Activated naive CD8-positive, alpha-beta T cell (primary cell): ENCODE results near the gene CHST5.
"Not testable (repeated sequence)": the region's sequence is repeated elsewhere in the genome, so short reads cannot be mapped to it uniquely, and the experiment has no call there.

Source experiments
- H3K27ac Mint-ChIP-seq: one replicate; pipeline ENCODE4 v1.8.0; 2021; ENCODE audit warnings: mixed read lengths
- H3K27me3 Mint-ChIP-seq: one replicate; pipeline ENCODE4 v1.8.0; 2021; ENCODE audit warnings: mixed read lengths
- H3K36me3 Mint-ChIP-seq: one replicate; pipeline ENCODE4 v1.8.0; 2021; ENCODE audit warnings: mixed read lengths
- H3K4me1 Mint-ChIP-seq: one replicate; pipeline ENCODE4 v1.8.0; 2021; ENCODE audit warnings: low read depth, mixed read lengths
- H3K4me3 Mint-ChIP-seq: one replicate; pipeline ENCODE4 v1.8.0; 2021; ENCODE audit warnings: mild to moderate bottlenecking, mixed read lengths
- H3K9me3 Mint-ChIP-seq: one replicate; pipeline ENCODE4 v1.8.0; 2021; ENCODE audit warnings: low read depth, mixed read lengths

The CHST5 gene

DNA sequence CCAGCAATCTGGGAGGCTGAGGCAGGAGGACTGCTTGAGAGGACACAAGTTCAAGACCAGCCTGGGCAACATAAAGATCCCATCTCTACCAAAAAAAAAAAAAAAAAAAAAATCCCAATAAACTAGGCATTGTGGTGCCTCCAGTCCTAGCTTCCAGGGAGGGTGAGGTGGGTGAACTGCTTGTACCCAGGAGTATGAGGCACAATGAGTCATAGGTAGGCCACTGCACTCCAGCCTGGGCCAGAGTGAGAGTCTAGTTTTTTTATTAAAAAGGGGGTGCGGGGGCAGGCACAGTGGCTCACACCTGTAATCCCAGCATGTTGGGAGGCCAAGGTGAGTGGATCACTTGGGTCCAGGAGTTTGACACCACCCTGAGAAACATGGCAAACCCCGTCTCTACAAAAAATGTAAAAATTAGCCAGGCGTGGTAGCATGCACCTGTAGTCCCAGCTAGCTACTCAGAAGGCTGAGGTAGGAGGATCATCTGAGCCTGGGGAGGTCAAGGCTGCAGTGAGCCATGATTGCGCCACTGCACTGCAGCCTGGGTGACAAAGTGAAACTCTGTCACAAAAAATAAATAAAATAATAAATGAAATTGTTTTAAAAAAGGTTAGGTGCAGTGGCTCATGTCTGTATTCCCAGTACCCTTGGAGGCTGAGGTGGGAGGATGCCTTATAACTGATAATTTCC, 32.8 kb downstream of the CHST5 start:
- Mint-ChIP-seq H3K4me1 (no peaks in the 10 kb centered on the region), H3K4me3 (no peak overlapping the region), H3K27me3 (peaks cover 5% of the 10 kb centered on the region), H3K36me3 (no peaks in the 10 kb centered on the region), H3K9me3 (no peaks in the 10 kb centered on the region), H3K27ac (no peak overlapping the region)

DNA sequence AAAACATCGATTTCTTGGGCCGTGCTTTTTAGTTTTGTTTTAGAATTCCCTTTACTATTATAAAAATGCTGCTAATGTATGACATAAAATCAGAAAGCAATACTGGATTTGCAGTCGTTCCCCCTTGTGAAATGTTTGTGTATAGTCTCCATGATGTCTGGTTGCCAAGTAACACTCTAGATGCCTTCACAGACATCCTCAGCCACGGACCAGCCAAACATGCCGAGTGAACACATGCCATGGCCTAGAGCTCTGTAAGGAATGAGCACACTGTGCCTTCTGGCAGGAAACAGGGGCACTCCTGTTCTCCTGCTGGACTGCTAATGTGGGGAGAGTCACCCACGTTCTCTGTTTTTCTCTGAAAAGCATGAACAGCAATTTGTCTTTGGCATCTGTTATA, 34.1 kb downstream of the CHST5 start:
- not testable (repeated sequence) for H3K4me3 Mint-ChIP-seq, H3K27ac Mint-ChIP-seq, H3K4me1 Mint-ChIP-seq, H3K36me3 Mint-ChIP-seq, H3K27me3 Mint-ChIP-seq, H3K9me3 Mint-ChIP-seq

DNA sequence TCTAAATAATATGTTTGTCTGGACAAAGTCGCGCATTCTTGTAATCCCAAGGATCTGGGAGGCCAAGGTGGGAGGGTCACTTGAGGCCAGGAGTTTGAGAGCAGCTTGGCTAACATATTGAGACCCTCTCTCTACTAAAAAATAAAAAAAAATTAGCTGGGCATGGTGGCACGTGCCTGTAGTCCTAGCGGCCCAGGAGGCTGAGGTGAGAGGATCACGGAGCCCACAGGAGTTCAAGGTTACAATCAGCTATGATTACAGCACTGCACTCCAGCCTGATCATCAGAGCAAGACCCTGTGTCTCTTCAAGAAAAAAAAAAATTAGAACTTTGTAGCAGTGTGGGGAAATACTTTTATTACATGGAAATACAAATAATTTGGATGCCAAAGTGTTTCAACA, 34.5 kb downstream of the CHST5 start:
- H3K4me1 Mint-ChIP-seq, result no peaks in the 10 kb centered on the region

DNA sequence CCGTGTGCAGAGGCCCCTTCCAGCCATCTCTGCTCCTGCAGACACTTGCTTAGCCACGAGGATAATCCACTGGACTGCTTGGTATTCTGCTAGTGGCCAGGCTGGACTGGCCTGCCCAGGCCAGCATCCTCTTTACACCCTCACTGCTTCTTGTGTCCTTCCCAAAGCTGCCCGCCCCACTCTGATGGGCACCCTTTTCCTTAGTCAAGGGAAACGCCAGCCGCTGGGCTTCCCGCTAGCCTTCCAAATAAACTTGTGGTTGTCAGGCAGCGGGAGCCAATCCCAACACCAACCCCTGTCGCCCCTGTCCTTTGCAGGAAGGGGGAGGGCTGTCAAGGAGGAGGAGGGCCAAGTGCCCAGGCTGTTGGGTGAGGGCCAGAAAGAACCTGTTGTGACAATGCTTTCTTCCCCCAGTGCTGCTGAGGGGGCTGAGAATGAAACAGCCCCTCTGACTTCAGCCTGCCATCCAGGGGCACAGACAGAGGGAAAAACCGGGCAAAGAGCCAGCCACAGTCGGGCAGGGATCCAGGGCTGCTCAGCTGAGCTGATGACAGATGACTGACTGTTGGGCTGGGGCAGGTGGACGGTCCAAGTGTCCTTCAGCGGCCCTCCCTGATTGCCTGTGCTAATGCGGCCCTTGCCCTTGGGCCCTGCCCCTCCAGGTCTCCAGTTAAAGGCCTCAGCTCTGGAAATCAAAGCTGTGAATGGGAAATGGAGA, 37.1 kb downstream of the CHST5 start:
- H3K27me3 Mint-ChIP-seq, H3K4me3 Mint-ChIP-seq, H3K36me3 Mint-ChIP-seq, H3K4me1 Mint-ChIP-seq, H3K9me3 Mint-ChIP-seq, H3K27ac Mint-ChIP-seq: not testable (repeated sequence)

More for the DNA sequence above, 34.5 kb downstream of the CHST5 start:
- no peaks in the 10 kb centered on the region for H3K36me3 Mint-ChIP-seq
- no peak overlapping the region for H3K27ac Mint-ChIP-seq
- no peaks in the 10 kb centered on the region for H3K9me3 Mint-ChIP-seq
- H3K4me3 Mint-ChIP-seq, result no peak overlapping the region
- peaks cover 4% of the 10 kb centered on the region for H3K27me3 Mint-ChIP-seq

- peaks cover 17% of the 10 kb centered on the region for H3K27me3 Mint-ChIP-seq
- H3K9me3 Mint-ChIP-seq, result no peaks in the 10 kb centered on the region
- H3K36me3 Mint-ChIP-seq, result no peaks in the 10 kb centered on the region
- H3K27ac Mint-ChIP-seq, result no peak overlapping the region
- peaks cover 8% of the 10 kb centered on the region for H3K4me1 Mint-ChIP-seq
- H3K4me3 Mint-ChIP-seq, result no peak overlapping the region
Measured at GRCh38 chr16:75497558-75497957, 38.4 kb downstream of the CHST5 start.

GRCh38 chr16:75495076-75495674, 40.7 kb downstream of the CHST5 start, which contains the start of gene CHST6:
Gene CHST6 (minus strand): TSS chr16:75495441. CDS start chr16:75479828, 15,613 bp downstream.
- H3K36me3 Mint-ChIP-seq, result no peaks in the 10 kb centered on the region

GRCh38 chr16:75494661-75495075, 41.2 kb downstream of the CHST5 start:
- H3K27ac Mint-ChIP-seq, result no peak overlapping the region
- peak overlapping the region; percentile 76 for H3K4me3 Mint-ChIP-seq
- H3K27me3 Mint-ChIP-seq, result peaks cover 17% of the 10 kb centered on the region
- H3K36me3 Mint-ChIP-seq, result no peaks in the 10 kb centered on the region
- no peaks in the 10 kb centered on the region for H3K9me3 Mint-ChIP-seq
- H3K4me1 Mint-ChIP-seq, result peaks cover 8% of the 10 kb centered on the region

More at GRCh38 chr16:75495076-75495674, 40.7 kb downstream of the CHST5 start, which contains the start of gene CHST6:
- Mint-ChIP-seq H3K27me3 (peaks cover 17% of the 10 kb centered on the region), H3K4me3 (peak within 1 kb of the TSS; percentile 76), H3K27ac (no peak within 1 kb of the TSS), H3K4me1 (peaks cover 8% of the 10 kb centered on the region), H3K9me3 (no peaks in the 10 kb centered on the region)

- Mint-ChIP-seq H3K4me3 (peak overlapping the region; percentile 76), H3K9me3 (no peaks in the 10 kb centered on the region), H3K4me1 (peaks cover 8% of the 10 kb centered on the region), H3K27ac (no peak overlapping the region), H3K27me3 (peaks cover 17% of the 10 kb centered on the region), H3K36me3 (no peaks in the 10 kb centered on the region)
Measured at GRCh38 chr16:75494184-75494583, 41.7 kb downstream of the CHST5 start.

DNA sequence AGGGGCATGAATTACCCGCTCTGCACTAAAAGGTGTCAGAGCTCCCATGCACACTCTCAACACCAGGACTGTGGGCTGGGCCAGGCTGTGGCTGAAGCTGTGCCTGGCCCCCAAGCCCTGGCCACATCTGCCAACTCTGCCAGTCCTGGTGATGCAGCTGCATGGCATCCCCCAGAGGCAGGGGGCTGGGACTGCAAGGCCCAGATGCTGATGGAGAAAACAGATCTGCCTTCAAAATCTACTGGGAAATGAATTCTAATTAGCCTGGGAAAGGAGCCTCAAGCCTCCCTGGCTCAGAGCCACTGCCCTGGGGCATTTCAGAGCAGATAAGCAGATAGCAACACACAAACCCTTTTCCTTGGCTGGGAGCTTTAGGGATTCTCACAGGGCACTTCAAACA, 44.0 kb downstream of the CHST5 start:
- H3K27me3 Mint-ChIP-seq, result peaks cover 18% of the 10 kb centered on the region
- H3K27ac Mint-ChIP-seq, result no peak overlapping the region
- H3K9me3 Mint-ChIP-seq, result no peaks in the 10 kb centered on the region
- no peaks in the 10 kb centered on the region for H3K36me3 Mint-ChIP-seq
- H3K4me1 Mint-ChIP-seq, result peaks cover 8% of the 10 kb centered on the region
- no peak overlapping the region for H3K4me3 Mint-ChIP-seq

GRCh38 chr16:75488322-75488721, 47.6 kb downstream of the CHST5 start:
- Mint-ChIP-seq H3K27me3 (peaks cover 12% of the 10 kb centered on the region), H3K36me3 (no peaks in the 10 kb centered on the region), H3K27ac (no peak overlapping the region), H3K4me3 (no peak overlapping the region), H3K4me1 (no peaks in the 10 kb centered on the region), H3K9me3 (no peaks in the 10 kb centered on the region)

- Mint-ChIP-seq H3K4me1 (no peaks in the 10 kb centered on the region), H3K4me3 (no peak overlapping the region), H3K27me3 (peaks cover 7% of the 10 kb centered on the region), H3K27ac (no peak overlapping the region), H3K9me3 (no peaks in the 10 kb centered on the region), H3K36me3 (no peaks in the 10 kb centered on the region)
Measured at GRCh38 chr16:75486676-75487313, 49.1 kb downstream of the CHST5 start.

DNA sequence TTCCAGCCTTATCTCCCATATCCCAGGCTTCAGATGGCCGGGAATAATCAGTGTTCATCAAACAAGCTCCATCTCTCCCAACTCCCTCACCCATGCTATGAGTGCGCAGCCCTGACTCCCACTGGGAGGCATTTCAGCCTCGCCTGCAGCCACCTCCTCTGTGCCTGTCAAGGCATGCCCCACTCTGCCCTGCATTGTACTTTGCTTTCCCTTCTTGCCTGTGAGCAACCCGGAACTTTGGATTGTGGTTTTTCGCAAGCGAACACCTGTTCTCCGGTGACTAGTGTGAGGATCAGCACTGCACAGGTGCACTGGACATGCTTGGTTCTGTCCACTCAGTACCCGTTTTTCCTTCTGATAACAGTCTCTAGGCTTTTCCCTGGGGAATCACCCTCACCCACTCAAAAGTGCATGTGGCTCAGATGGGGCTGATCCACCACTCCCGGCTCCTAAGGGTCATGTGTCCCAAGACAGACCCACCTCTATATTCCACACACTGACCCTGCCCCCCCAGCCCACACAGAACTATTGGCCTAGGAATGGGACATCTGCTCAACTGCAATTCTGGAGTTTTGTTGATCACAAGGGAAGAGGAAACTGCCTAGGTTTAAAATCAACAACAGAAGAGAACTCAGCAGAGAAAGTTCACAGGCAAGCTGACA, 49.8 kb downstream of the CHST5 start:
- Mint-ChIP-seq H3K4me3 (no peak overlapping the region), H3K27me3 (peaks cover 7% of the 10 kb centered on the region), H3K27ac (peak overlapping the region; percentile 46), H3K4me1 (no peaks in the 10 kb centered on the region), H3K9me3 (no peaks in the 10 kb centered on the region), H3K36me3 (no peaks in the 10 kb centered on the region)

GRCh38 chr16:75485230-75486013, 50.5 kb downstream of the CHST5 start:
- Mint-ChIP-seq H3K27ac (no peak overlapping the region), H3K4me1 (no peaks in the 10 kb centered on the region), H3K9me3 (no peaks in the 10 kb centered on the region), H3K4me3 (no peak overlapping the region), H3K27me3 (peaks cover 7% of the 10 kb centered on the region), H3K36me3 (no peaks in the 10 kb centered on the region)

GRCh38 chr16:75483222-75483621, 52.7 kb downstream of the CHST5 start:
- Mint-ChIP-seq H3K4me3 (no peak overlapping the region), H3K27ac (no peak overlapping the region), H3K9me3 (no peaks in the 10 kb centered on the region), H3K36me3 (no peaks in the 10 kb centered on the region), H3K4me1 (no peaks in the 10 kb centered on the region), H3K27me3 (peaks cover 7% of the 10 kb centered on the region)
